H1 (cell line): ENCODE results near the gene OVCA2. TPM values are rescaled to one million over a fixed set of nuclear protein-coding genes. Genes with fewer than 3 reads are reported as not detected.

Experiments
- CTCF ChIP-seq, 3 experiments: IDR thresholded peaks; 1 replicate in 2 of 3; 2 replicates in 1 of 3; pipeline versions ENCODE4 v1.5.1 to v1.6.1; 2011; ENCODE audit warnings: low read length in 3 of 3, mild to moderate bottlenecking in 3 of 3, inconsistent platforms in 2 of 3, low read depth in 1 of 3, moderate library complexity in 1 of 3; ENCODE audit not compliant: insufficient read depth in 1 of 3; ENCODE audit errors: control extremely low read depth in 1 of 3
- HDAC6 ChIP-seq: IDR thresholded peaks from one replicate; pipeline ENCODE4 v1.7.1; 2012; ENCODE audit warnings: low read depth, mild to moderate bottlenecking, inconsistent platforms, low read length, moderate library complexity
- MAX ChIP-seq: IDR thresholded peaks from 2 replicates; pipeline ENCODE4 v1.6.1; 2012; ENCODE audit warnings: inconsistent platforms
- RNF2 ChIP-seq: fragments of 200-900, 300-1000 bp; sonication (generic); IDR thresholded peaks from 2 replicates; pipeline ENCODE4 v1.7.1; 2016; ENCODE audit warnings: borderline replicate concordance, low read depth, mild to moderate bottlenecking, antibody characterized with exemption, low read length; ENCODE audit not compliant: poor library complexity, severe bottlenecking; ENCODE audit errors: missing control alignments
- polyA plus RNA-seq, 7 experiments: library from polyadenylated mRNA; depleted of rRNA in 3 of 7; stranded (reverse) in 5 of 7; unstranded in 2 of 7; fragments of >200 nt in 5 of 7; fragments of 200-250 nt in 2 of 7; gene quantifications; 1 replicate in 5 of 7; 2 replicates in 1 of 7; 4 replicates in 1 of 7; pipeline versions ENCODE4 v1.2.1 to v1.2.3, GENCODE V29; 2011 to 2013; ENCODE audit warnings: missing spikeins in 2 of 7, mixed read lengths in 2 of 7
- total RNA-seq: library from RNA; stranded (reverse); fragmentation: NEBNext Ultra II Directional; extraction: Animal tissue kit (Norgen Biotek cat#: 25700); gene quantifications from 2 replicates; pipeline ENCODE4 v1.2.1, GENCODE V29; 2021

OVCA2 gene
- total and polyA plus RNA-seq, 2 of the 8 experiments (the other 6 are each of a cell fraction or from before 2014, with no cell fraction given), result 15.3 to 37.0 TPM

- TF ChIP-seq HDAC6 (no peak), CTCF (IDR thresholded peaks at IDR 0.05; ENCODE audit: control extremely low read depth in 1 of 3, insufficient read depth in 1 of 3, low read depth in 1 of 3, low read length in 3 of 3) (no peak), RNF2 (no peak), MAX (no peak)
Measured at GRCh38 chr17:2063261-2064146, 21.7 kb downstream of the OVCA2 start (continued).
